Measurements from ENCODE around the gene EIF5. TPM values are rescaled to one million over a fixed set of nuclear protein-coding genes. Genes with fewer than 3 reads are reported as not detected.
A peak's percentile ranks its signal among the peaks of the same experiment; 100 is the strongest.

EIF5 gene
- polyA plus RNA-seq, 4 donors, result 99.2 to 257 (median 246) TPM

DNA sequence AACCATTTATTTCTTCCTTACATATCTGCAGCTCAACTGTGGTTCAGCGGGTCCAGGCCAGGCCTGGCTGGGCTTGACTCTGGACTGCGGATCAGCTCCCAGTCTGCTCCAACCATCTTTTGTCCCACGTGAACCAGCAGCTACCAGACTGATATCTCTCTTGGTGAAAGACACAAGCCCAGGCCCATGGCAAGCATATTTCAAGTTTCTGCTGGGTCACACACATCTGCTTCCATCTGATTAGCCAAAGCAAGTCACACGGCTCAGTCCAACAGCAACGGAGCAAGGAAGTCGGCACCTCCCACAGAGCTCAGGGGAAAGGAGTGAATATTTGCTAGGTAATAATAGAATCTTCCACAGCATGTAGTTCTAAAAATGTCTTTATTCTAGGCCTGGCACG, 26.5 kb downstream of the EIF5 start:
- no peak for DNase-seq (ENCODE audit: low read depth in 4 of 4, low spot score in 3 of 4)

DNA sequence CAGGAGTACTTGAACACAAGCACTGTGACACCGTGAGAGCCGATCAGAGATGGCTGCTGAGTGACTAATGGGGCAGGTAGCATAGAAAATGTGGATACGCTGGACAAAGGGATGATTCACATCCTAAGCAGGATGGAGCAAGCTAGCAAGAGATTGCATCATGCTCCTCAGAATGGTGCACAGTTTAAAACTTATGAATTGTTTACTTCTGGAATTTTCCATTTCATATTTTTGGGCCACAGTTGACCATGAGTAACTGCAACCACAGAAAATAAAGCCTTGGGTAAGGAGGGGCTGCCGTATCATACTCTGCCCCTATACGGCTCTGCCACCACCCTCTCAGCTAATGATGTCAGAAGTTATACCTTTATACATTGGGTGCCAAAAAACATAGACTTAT, 27.8 kb downstream of the EIF5 start:
- no peak for DNase-seq (ENCODE audit: low read depth in 4 of 4, low spot score in 3 of 4)

DNA sequence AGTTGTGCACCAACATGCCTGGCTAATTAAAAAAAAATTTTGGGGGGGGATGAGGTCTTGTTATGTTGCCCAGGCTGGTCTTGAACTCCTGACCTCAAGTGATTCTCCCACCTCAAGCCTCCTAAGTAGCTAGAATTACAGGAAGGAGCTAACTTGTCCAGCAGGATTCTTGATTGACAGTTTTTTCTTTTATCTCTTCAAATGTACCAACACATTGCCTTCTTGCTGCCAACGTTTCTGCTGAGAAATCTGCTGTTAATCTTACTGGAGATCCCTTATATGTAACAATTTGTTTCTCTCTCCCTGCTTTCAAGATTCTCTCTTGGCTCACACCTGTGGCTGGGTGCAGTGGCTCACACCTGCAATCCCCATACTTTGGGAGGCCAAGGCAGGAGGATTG, 28.7 kb downstream of the EIF5 start:
- DNase-seq (ENCODE audit: low read depth in 4 of 4, low spot score in 3 of 4), result no peak

GRCh38 chr14:103366741-103367140, 32.7 kb downstream of the EIF5 start:
- no peak for DNase-seq (ENCODE audit: low read depth in 4 of 4, low spot score in 3 of 4)

GRCh38 chr14:103367995-103368394, 34.0 kb downstream of the EIF5 start:
- no peak for DNase-seq (ENCODE audit: low read depth in 4 of 4, low spot score in 3 of 4)

- no peak for DNase-seq (ENCODE audit: low read depth in 4 of 4, low spot score in 3 of 4)
These were observed 36.0 kb downstream of the EIF5 start for GRCh38 chr14:103370087-103370486.

DNA sequence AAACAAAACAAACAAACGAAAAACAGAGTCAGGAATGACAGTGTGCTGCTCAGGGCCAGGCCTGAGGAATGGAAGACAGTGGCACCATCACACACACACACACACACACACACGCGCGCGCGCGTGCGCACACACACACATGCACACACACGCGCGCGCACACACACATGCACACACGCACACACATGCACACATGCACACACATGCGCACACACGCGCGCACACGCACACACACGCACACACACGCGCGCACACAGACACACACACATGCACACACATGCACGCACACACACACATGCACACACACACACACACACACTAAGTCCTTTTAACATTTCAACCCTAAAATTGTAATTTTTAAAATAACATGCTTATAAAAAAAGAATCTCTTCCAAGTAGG, 38.0 kb downstream of the EIF5 start:
- DNase-seq (ENCODE audit: low read depth in 4 of 4, low spot score in 3 of 4), result no peak

GRCh38 chr14:103372552-103373304, 38.7 kb downstream of the EIF5 start:
- DNase-seq (ENCODE audit: low read depth in 4 of 4, low spot score in 3 of 4), result no peak

GRCh38 chr14:103374121-103374520, 40.1 kb downstream of the EIF5 start:
- no peak for DNase-seq (ENCODE audit: low read depth in 4 of 4, low spot score in 3 of 4)

DNA sequence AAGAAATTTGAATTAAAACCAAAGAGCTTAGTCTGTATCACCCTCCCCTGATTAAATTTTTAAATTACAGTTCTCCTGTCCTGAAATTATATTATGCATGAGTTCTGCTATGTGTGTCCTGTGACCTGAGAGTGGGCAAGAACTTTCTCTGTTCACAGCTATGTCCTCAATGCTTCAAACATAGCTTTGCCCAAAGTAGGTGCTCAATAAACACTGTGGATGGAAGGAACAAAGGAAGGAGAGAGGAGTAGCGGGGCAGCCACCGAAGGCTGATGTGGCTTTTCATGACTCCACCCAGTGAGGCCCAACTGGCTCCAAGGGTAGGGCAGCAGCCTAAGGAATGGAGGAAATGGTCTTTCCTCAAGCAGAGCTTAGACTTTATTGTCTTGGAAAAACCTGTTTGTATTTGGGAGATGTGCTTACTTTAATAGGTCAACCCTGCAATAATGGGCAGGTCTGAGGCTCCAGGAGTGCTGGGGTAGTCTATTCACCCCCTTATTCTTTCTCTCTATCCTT, 43.5 kb downstream of the EIF5 start:
- DNase-seq (ENCODE audit: low read depth in 4 of 4, low spot score in 3 of 4), result no peak

DNA sequence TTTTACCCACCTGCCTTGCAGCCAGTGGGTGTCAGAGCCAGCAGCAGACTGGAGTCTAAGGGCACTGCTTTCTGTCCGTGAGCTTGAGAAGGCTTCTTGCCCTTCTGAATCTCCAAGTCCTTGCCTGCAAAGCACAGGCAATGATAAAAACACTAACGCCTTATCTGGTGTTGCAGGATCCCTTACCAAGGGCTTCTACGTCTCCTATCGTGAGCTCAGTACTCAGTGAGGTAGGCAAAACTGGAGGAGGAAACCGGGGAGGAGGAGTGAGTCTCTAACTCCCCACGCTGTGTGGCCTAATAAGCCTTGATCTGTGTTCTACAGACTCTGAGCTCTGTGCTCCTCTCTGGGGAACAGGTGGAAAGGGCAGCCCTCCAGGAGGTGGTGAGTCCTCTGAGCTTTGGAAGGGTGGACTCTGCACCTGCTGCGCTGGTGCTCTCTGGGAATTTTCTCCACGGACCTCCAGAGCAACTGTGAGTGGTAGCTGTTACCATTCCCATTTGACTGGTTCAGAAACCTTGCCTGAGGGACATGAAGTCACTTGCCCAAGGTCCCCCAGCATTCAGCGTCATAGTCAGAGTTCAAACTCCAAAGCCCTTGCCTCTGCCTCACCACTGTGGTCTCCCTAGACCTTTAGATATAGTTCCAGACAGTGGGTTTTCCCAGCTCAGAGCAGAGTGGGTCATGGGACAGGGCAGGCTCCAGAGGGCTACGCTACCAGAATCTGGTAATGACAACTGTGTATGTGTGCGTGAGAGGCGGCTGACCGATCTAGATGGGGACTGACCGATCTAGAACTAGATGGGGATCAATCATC, 44.2 kb downstream of the EIF5 start:
- DNase-seq (ENCODE audit: low read depth in 4 of 4, low spot score in 3 of 4), result no peak

DNA sequence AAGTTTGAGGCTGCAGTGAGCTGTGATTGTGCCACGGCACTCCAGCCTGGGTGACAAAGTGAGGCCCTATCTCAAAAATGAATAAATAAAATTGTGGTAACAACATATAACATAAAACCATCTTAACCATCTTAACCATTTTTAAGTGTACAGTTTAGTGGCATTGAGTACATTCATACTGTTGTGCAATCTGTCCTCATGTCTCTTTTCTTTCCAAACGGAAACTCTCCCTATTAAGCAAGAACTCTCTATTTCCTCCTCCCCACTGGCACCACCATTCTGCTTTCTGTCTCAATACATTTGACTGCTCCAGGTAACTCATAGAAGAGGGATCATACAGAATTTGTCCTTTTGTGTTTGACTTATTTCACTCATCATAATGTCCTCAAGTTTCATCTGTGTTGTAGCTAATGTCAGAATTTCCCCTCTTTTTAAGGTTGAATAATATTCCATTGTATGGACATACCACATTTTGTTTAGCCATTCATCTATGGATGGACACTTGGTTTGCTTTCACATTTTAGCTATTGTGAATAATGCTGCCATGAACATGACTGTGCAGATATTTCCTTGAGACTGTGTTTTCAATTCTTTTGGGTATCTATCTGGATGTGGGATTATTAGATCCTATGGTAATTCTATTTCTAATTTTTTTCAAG, 46.8 kb downstream of the EIF5 start:
- DNase-seq (ENCODE audit: low read depth in 4 of 4, low spot score in 3 of 4), result no peak

DNA sequence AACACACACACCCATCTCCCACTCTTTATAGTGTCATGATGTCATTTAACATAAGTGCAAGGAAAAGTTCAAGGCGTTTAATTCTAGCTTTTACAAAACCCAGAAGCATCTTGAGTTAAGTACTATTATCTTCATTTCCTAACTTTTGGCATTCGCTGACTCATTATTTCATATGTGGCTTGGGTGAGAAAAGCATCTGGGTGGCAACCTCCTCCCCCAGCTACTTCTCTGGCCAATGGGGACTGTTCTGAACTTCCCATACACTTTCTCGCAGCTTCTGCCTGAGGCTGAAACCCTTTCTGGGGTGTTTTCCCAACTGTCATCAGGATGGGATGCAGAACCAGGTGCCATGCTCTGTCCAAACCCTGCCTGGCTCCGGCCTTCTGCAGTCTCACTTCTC, 48.3 kb downstream of the EIF5 start:
- no peak for DNase-seq (ENCODE audit: low read depth in 4 of 4, low spot score in 3 of 4)

DNA sequence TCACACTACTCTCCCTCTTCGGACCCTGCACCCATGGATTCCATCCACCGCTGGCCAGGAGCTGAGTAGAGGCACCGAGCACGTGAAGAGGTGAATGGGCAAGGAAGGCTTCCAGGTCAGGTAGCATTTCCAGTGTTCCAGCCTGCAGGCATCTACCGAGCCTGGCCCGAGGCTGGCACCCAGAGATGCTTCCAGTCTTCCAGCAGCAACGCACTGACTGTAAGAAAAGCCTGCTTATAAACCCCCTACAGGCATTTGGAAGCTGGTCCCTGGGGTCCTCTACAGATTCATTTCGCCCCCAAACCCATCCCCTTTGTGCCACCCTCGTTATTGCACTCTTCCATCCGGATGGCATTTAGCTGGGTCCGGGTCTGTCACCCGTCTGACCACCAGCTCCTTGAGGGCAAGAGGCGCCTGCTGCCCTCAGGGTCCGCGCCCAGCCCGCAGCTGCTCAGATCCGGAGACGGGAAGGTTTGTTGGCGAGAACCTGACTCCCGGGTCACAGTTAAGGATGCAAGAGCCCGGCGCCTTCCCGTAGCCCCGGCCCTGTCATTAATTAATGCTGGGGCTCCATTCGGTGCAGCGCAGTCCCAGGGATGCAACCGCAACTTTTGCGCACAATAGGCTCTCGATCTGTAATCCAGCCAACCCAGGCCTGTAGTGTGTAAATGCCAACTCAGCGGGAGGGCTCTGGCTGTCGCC, 50.6 kb downstream of the EIF5 start:
- DNase-seq (ENCODE audit: low read depth in 4 of 4, low spot score in 3 of 4), result no peak

DNA sequence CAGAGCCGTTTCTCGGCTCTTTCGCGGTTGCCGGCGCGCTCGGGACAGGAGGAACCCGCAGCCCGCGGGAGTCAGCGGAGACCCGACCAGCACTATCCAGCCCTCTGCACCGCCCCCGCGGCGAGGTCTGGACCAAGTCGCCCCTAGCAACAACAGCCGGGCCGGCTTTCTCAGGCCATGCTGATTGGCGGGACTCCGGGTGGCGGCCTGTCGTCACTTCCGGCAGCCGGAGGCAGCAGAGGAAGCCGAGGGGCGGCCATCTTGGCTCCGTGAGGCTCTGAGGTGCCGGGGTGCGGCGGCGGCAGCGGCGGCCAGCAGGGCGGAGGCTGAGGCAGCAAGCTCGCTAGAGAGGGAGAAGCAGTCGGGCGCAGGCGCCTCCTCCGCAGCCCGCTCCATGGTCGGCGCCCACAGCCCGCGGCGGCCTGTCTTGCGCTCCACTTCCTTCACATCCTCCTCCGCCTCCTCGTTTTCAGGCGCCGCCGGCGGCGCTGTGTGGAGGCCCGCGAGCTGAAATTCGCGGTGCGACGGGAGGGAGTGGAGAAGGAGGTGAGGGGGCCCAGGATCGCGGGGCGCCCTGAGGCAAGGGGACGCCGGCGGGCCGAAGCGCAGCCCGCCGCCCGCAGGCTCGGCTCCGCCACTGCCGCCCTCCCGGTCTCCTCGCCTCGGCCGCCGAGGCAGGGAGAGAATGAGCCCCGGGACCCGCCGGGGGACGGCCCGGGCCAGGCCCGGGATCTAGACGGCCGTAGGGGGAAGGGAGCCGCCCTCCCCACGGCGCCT, 51.3 kb downstream of the EIF5 start, which contains the start of gene MARK3:
Gene MARK3, plus strand, starts transcription at position 264 of the 777 bp plus-strand sequence. CDS start 615 bp downstream, outside the sequence.
- peak; percentile 87 to 92 (median 91) for DNase-seq (ENCODE audit: low read depth in 4 of 4, low spot score in 3 of 4)

DNA sequence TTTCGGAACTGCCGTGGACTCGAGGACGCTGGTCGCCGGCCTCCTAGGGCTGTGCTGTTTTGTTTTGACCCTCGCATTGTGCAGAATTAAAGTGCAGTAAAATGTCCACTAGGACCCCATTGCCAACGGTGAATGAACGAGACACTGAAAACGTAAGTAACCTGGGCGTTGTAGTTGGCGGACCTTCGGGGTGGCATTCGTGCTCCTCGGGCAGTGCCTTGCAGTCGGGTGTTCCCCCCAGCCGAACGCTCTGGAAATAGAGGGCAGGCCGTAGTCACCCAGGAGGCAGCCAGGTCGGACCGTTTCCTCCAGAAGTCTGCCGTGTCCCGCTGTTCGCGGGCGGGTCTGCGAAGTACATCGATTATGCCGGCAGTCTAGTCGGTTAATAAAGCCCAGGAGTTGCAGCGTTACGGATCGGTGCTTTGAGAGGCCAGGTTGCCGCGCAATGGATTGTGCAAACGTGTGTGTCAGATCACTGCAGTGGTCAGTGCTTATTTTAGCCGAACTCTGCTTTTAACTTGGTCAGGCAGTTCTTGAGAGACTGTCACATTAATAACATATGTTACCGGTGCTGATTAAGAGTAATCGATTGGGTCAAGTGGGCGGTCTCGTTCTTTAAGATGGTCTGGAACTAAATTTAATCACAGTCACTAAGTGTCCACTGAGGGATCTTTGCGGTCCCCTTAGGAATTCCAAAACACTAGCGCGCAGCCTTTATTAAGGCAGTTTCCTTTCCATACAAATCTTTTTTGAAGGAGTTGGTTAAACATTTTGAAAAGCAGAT, 52.1 kb downstream of the EIF5 start:
- no peak for DNase-seq (ENCODE audit: low read depth in 4 of 4, low spot score in 3 of 4)

GRCh38 chr14:103386713-103387329, 52.8 kb downstream of the EIF5 start:
- no peak for DNase-seq (ENCODE audit: low read depth in 4 of 4, low spot score in 3 of 4)

GRCh38 chr14:103388664-103389063, 54.6 kb downstream of the EIF5 start:
- no peak for DNase-seq (ENCODE audit: low read depth in 4 of 4, low spot score in 3 of 4)

DNA sequence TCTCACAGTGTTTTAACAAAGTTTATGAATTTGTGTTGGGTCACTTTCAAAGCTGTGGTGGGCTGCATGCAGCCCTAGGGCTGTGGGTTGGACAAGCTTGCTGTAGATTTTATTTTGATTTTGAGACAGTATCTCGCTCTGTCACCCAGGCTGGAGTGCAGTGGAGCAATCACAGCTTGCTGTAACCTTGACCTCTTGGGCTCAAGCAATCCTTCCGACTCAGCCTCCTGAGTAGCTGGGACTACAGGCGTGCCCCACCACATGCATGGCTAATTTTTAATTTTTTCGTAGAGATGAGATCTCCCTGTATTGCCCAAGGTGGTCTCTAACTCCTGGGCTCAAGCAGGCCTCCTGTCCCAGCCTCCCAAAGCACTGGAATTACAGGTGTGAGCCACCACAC, 56.6 kb downstream of the EIF5 start:
- DNase-seq (ENCODE audit: low read depth in 4 of 4, low spot score in 3 of 4), result no peak

All from left renal pelvis (tissue), 4 donors.